Neutrophil (primary cell): Measurements from ENCODE around the gene KRT32.
A peak's percentile ranks its signal among the peaks of the same experiment; 100 is the strongest.

Source experiments
- H3K27ac ChIP-seq: fragments of 200-600 bp; sonication (generic); 2 replicates; pipeline ENCODE4 v1.5.1; 2016; ENCODE audit warnings: mild to moderate bottlenecking, moderate library complexity
- H3K27me3 ChIP-seq: fragments of 200-600 bp; sonication (generic); 2 replicates; pipeline ENCODE4 v1.6.0; 2016; ENCODE audit warnings: mild to moderate bottlenecking
- H3K36me3 ChIP-seq: fragments of 200-600 bp; sonication (generic); 2 replicates; pipeline ENCODE4 v1.5.1; 2017
- H3K4me1 ChIP-seq, 2 experiments: fragments of 200-600 bp in 1 of 2; sonication (generic) in 1 of 2; 1 replicate in 1 of 2; 2 replicates in 1 of 2; pipeline versions ENCODE4 v1.5.1 to v1.6.1; 2013 to 2016; ENCODE audit warnings: low read depth in 1 of 2, low read length in 1 of 2, mild to moderate bottlenecking in 1 of 2, moderate library complexity in 1 of 2; ENCODE audit not compliant: control insufficient read depth in 1 of 2, insufficient read depth in 1 of 2
- H3K4me3 ChIP-seq, 2 experiments: fragments of 200-600 bp in 1 of 2; sonication (generic) in 1 of 2; 1 replicate in 1 of 2; 2 replicates in 1 of 2; pipeline ENCODE4 v1.5.1; 2013 to 2016; ENCODE audit warnings: low read depth in 1 of 2, low read length in 1 of 2, mild to moderate bottlenecking in 1 of 2, moderate library complexity in 1 of 2
- H3K9me3 ChIP-seq: fragments of 200-600 bp; sonication (generic); 2 replicates; pipeline ENCODE4 v1.5.1; 2016
- CTCF ChIP-seq: fragments of 200-600 bp; sonication (generic); IDR thresholded peaks from 2 replicates; pipeline ENCODE4 v1.5.1; 2016; ENCODE audit warnings: antibody characterized with exemption

Gene KRT32

GRCh38 chr17:41511716-41512115, 44.5 kb upstream of the KRT32 start:
- no peaks in the 10 kb centered on the region for H3K36me3 ChIP-seq
- no peak for TF ChIP-seq CTCF
- H3K27ac ChIP-seq: peak overlapping the region; percentile 80

GRCh38 chr17:41511116-41511515, 43.9 kb upstream of the KRT32 start:
- Histone ChIP-seq H3K36me3 (no peaks in the 10 kb centered on the region), H3K27ac (no peak overlapping the region), H3K27me3 (no peaks in the 10 kb centered on the region), H3K9me3 (no peaks in the 10 kb centered on the region), H3K4me3 (no peak overlapping the region), H3K4me1 (peaks cover 17 to 34% of the 10 kb centered on the region in 2 experiments)
- no peak for TF ChIP-seq CTCF

More at GRCh38 chr17:41511716-41512115, 44.5 kb upstream of the KRT32 start:
- H3K9me3 ChIP-seq: no peaks in the 10 kb centered on the region
- H3K4me3 ChIP-seq: no peak overlapping the region
- no peaks in the 10 kb centered on the region for H3K27me3 ChIP-seq
- H3K4me1 ChIP-seq: peaks cover 17 to 34% of the 10 kb centered on the region in 2 experiments

- no peaks in the 10 kb centered on the region for H3K36me3 ChIP-seq
- no peak overlapping the region for H3K4me3 ChIP-seq
- no peaks in the 10 kb centered on the region for H3K9me3 ChIP-seq
- no peak for TF ChIP-seq CTCF
- peaks cover 17 to 34% of the 10 kb centered on the region in 2 experiments for H3K4me1 ChIP-seq
- no peaks in the 10 kb centered on the region for H3K27me3 ChIP-seq
- no peak overlapping the region for H3K27ac ChIP-seq
These were observed 43.3 kb upstream of the KRT32 start for GRCh38 chr17:41510251-41511065.

DNA sequence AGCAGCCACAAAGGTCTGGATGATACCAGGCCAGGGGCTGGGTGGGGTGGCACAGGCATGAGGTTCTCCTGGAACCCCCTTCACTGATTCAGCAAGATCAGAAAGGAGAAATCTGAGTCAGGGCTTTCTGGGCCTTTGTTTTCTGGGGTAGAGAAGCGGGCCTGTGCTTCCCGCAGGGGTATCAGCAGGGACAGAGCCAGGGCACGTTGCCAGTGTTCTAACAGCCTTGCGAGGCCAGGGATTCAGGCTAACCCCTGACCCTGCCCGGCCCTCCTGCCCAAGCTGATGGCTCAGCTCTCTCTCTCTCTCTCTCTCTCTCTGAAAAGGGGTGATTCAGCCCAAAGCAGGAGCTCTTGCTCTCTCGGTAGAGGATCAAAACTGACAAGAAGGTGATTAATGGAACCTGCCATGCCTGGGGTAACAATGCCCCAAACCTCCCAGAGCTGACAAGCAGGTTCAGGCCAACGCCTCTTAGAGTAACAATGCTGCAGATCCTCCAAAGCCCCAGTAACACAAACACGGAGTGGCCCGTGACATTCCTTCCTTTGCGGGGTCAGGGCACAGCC, 40.2 kb upstream of the KRT32 start:
- no peaks in the 10 kb centered on the region for H3K9me3 ChIP-seq
- H3K27me3 ChIP-seq: no peaks in the 10 kb centered on the region
- TF ChIP-seq CTCF: no peak
- H3K27ac ChIP-seq: no peak overlapping the region
- H3K4me3 ChIP-seq: no peak overlapping the region
- peaks cover 4 to 17% of the 10 kb centered on the region in 2 experiments for H3K4me1 ChIP-seq
- H3K36me3 ChIP-seq: no peaks in the 10 kb centered on the region

- no peaks in the 10 kb centered on the region for H3K36me3 ChIP-seq
- no peaks in the 10 kb centered on the region for H3K9me3 ChIP-seq
- H3K27me3 ChIP-seq: no peaks in the 10 kb centered on the region
- H3K4me1 ChIP-seq: peaks cover 8 to 19% of the 10 kb centered on the region in 2 experiments
- peak overlapping the region; percentile 31 for H3K27ac ChIP-seq
- no peak overlapping the region for H3K4me3 ChIP-seq
- no peak for TF ChIP-seq CTCF
These were observed 38.9 kb upstream of the KRT32 start for GRCh38 chr17:41505809-41506767.
